Measurements from ENCODE around the gene FAAP100.

- no peak for TF ChIP-seq ZNF274 (IDR thresholded peaks at IDR 0.05; ENCODE audit: low read depth, low read length)
- TF ChIP-seq YY1 (IDR thresholded peaks at IDR 0.05; ENCODE audit: insufficient read depth, insufficient read length) = no peak
Measured at GRCh38 chr17:81515530-81516041, 36.6 kb downstream of the FAAP100 start.
